Ishikawa (cell line): Measurements from ENCODE around the gene CSNK1A1L.

ENCODE experiments used
- CEBPB ChIP-seq: IDR thresholded peaks from 2 replicates; pipeline ENCODE4 v1.6.1; 2012
- CREB1 ChIP-seq: IDR thresholded peaks from 2 replicates; pipeline ENCODE4 v1.6.1; 2012; ENCODE audit warnings: low read depth
- EGR1 ChIP-seq: IDR thresholded peaks from 2 replicates; pipeline ENCODE4 v1.6.1; 2012
- EP300 ChIP-seq: IDR thresholded peaks from 2 replicates; pipeline ENCODE4 v1.6.1; 2012; ENCODE audit warnings: borderline replicate concordance
- FOXM1 ChIP-seq: IDR thresholded peaks from 2 replicates; pipeline ENCODE4 v1.6.1; 2012; ENCODE audit warnings: low read depth, borderline replicate concordance
- MAX ChIP-seq: IDR thresholded peaks from 2 replicates; pipeline ENCODE4 v1.6.1; 2012
- NFIC ChIP-seq: IDR thresholded peaks from 2 replicates; pipeline ENCODE4 v1.6.1; 2012
- RAD21 ChIP-seq: IDR thresholded peaks from 2 replicates; pipeline ENCODE4 v1.6.1; 2012; ENCODE audit warnings: low read depth
- REST ChIP-seq: IDR thresholded peaks from 2 replicates; pipeline ENCODE4 v1.6.1; 2012; ENCODE audit warnings: low read depth, mild to moderate bottlenecking
- TAF1 ChIP-seq: IDR thresholded peaks from 2 replicates; pipeline ENCODE4 v1.6.1; 2012; ENCODE audit warnings: low read depth, mild to moderate bottlenecking
- TCF12 ChIP-seq: IDR thresholded peaks from 2 replicates; pipeline ENCODE4 v1.6.1; 2012; ENCODE audit warnings: low read depth
- TEAD4 ChIP-seq: IDR thresholded peaks from 2 replicates; pipeline ENCODE4 v1.6.1; 2012
- USF1 ChIP-seq: IDR thresholded peaks from 2 replicates; pipeline ENCODE4 v1.6.1; 2012
- ZBTB7A ChIP-seq: IDR thresholded peaks from 2 replicates; pipeline ENCODE4 v1.6.1; 2012; ENCODE audit warnings: low read depth

Gene CSNK1A1L

GRCh38 chr13:37059848-37060192, 45.6 kb downstream of the CSNK1A1L start:
- no peak for TF ChIP-seq EGR1
- no peak for TF ChIP-seq CEBPB
- TF ChIP-seq FOXM1, result no peak
- no peak for TF ChIP-seq RAD21
- TF ChIP-seq TEAD4, result no peak
- TF ChIP-seq REST, result no peak
- no peak for TF ChIP-seq NFIC

- peak; percentile 14; the same call in 1 of the 2 replicates for TF ChIP-seq TCF12
- TF ChIP-seq TEAD4, result 0 out of 2 replicates have a peak, but pooled peaks have one; percentile 29
- peak; percentile 91 for TF ChIP-seq ZBTB7A
- TF ChIP-seq EP300, result peak; percentile 42; the same call in 1 of the 2 replicates
- TF ChIP-seq FOXM1, result no peak
- TF ChIP-seq EGR1, result no peak
- no peak for TF ChIP-seq NFIC
- TF ChIP-seq TAF1, result peak; percentile 87
- TF ChIP-seq USF1, result no peak
- no peak for TF ChIP-seq CREB1
- no peak for TF ChIP-seq CEBPB
- TF ChIP-seq MAX, result peak; percentile 70
- no peak for TF ChIP-seq REST
These were observed 46.3 kb downstream of the CSNK1A1L start, which contains the start of gene SUPT20H for GRCh38 chr13:37058910-37059847. SUPT20H (minus strand) TSS chr13:37059688; CDS start chr13:37051490, 8,198 bp downstream.
